ENCODE results near the gene MAP2K7.

Gene MAP2K7

DNA sequence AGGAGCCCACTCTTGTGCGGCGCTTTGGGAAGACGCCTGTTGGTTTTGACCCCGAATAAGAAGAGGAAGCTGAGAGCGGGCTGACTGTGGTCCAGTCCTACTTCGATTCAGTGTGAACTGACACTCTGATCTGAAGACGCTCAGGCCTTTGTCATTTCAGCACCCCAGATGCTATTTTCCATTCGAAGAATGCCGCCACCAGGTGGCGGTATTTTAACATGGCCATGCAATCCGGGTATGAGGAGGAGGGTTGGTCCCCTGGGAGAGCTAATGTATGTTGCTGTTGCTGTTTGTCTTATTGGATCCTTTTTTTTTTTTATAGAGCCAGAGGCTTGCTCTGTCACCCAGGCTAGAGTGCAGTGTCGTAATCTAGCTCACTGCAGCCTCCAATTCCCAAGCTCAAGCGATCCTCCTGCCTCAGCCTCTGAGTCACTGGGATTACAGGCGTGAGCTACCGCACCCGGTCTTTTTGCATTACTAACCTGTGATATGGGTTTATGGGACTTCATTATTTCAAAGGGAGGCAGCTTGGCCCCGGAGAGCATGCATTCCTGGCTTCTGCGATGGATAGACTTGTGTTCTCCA, 40.6 kb downstream of the MAP2K7 start (continued):
- TF ChIP-seq, protein P1, sequence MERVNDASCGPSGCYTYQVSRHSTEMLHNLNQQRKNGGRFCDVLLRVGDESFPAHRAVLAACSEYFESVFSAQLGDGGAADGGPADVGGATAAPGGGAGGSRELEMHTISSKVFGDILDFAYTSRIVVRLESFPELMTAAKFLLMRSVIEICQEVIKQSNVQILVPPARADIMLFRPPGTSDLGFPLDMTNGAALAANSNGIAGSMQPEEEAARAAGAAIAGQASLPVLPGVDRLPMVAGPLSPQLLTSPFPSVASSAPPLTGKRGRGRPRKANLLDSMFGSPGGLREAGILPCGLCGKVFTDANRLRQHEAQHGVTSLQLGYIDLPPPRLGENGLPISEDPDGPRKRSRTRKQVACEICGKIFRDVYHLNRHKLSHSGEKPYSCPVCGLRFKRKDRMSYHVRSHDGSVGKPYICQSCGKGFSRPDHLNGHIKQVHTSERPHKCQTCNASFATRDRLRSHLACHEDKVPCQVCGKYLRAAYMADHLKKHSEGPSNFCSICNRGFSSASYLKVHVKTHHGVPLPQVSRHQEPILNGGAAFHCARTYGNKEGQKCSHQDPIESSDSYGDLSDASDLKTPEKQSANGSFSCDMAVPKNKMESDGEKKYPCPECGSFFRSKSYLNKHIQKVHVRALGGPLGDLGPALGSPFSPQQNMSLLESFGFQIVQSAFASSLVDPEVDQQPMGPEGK (tag by site-specific recombination; IDR thresholded peaks at IDR 0.05), result peak; percentile 50; the same call in 1 of the 2 replicates
- TF ChIP-seq BCL11A (tag by site-specific recombination; IDR thresholded peaks at IDR 0.05; ENCODE audit: low read depth) (peak; percentile 15; the same call in 1 of the 2 replicates), ZNF660 (tag by site-specific recombination; IDR thresholded peaks at IDR 0.05) (no peak; the same call in none of the 2 replicates), REST (tag by site-specific recombination; IDR thresholded peaks at IDR 0.05) (peak; percentile 92), KLF8 (tag by site-specific recombination; IDR thresholded peaks at IDR 0.05) (no peak; the same call in 1 of the 2 replicates), ZNF394 (tag by site-specific recombination; IDR thresholded peaks at IDR 0.05; ENCODE audit: borderline replicate concordance) (0 out of 2 replicates have a peak, but pooled peaks have one; percentile 47), ZSCAN18 (tag by site-specific recombination; IDR thresholded peaks at IDR 0.05) (0 out of 2 replicates have a peak, but pooled peaks have one; percentile 31), ZSCAN30 (tag by site-specific recombination; IDR thresholded peaks at IDR 0.05) (0 out of 2 replicates have a peak, but pooled peaks have one; percentile 23), ZBTB26 (tag by site-specific recombination; optimal IDR thresholded peaks at IDR 0.05) (no peak), PRDM10 (tag by site-specific recombination; IDR thresholded peaks at IDR 0.05) (0 out of 2 replicates have a peak, but pooled peaks have one; percentile 17), ZNF184 (tag by site-specific recombination; IDR thresholded peaks at IDR 0.05) (peak; percentile 51; the same call in 1 of the 2 replicates), TRIM28 (IDR thresholded peaks at IDR 0.05; ENCODE audit: borderline replicate concordance, low read length) (no peak), ZNF76 (tag by site-specific recombination; IDR thresholded peaks at IDR 0.05; ENCODE audit: borderline replicate concordance, low read depth) (no peak), ZNF138 (tag by site-specific recombination; IDR thresholded peaks at IDR 0.05; ENCODE audit: borderline replicate concordance) (no peak), ZNF24 (tag by site-specific recombination; IDR thresholded peaks at IDR 0.05) (0 out of 2 replicates have a peak, but pooled peaks have one; percentile 17), ZNF155 (tag by site-specific recombination; IDR thresholded peaks at IDR 0.05) (no peak), SP7 (tag by site-specific recombination; IDR thresholded peaks at IDR 0.05) (peak; percentile 74; the same call in 1 of the 2 replicates)
- TF ChIP-seq, protein P2, sequence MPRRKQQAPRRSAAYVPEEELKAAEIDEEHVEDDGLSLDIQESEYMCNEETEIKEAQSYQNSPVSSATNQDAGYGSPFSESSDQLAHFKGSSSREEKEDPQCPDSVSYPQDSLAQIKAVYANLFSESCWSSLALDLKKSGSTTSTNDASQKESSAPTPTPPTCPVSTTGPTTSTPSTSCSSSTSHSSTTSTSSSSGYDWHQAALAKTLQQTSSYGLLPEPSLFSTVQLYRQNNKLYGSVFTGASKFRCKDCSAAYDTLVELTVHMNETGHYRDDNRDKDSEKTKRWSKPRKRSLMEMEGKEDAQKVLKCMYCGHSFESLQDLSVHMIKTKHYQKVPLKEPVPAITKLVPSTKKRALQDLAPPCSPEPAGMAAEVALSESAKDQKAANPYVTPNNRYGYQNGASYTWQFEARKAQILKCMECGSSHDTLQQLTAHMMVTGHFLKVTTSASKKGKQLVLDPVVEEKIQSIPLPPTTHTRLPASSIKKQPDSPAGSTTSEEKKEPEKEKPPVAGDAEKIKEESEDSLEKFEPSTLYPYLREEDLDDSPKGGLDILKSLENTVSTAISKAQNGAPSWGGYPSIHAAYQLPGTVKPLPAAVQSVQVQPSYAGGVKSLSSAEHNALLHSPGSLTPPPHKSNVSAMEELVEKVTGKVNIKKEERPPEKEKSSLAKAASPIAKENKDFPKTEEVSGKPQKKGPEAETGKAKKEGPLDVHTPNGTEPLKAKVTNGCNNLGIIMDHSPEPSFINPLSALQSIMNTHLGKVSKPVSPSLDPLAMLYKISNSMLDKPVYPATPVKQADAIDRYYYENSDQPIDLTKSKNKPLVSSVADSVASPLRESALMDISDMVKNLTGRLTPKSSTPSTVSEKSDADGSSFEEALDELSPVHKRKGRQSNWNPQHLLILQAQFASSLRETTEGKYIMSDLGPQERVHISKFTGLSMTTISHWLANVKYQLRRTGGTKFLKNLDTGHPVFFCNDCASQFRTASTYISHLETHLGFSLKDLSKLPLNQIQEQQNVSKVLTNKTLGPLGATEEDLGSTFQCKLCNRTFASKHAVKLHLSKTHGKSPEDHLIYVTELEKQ (tag by site-specific recombination; IDR thresholded peaks at IDR 0.05; ENCODE audit: borderline replicate concordance), result no peak
- TF ChIP-seq, protein P3, sequence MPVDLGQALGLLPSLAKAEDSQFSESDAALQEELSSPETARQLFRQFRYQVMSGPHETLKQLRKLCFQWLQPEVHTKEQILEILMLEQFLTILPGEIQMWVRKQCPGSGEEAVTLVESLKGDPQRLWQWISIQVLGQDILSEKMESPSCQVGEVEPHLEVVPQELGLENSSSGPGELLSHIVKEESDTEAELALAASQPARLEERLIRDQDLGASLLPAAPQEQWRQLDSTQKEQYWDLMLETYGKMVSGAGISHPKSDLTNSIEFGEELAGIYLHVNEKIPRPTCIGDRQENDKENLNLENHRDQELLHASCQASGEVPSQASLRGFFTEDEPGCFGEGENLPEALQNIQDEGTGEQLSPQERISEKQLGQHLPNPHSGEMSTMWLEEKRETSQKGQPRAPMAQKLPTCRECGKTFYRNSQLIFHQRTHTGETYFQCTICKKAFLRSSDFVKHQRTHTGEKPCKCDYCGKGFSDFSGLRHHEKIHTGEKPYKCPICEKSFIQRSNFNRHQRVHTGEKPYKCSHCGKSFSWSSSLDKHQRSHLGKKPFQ (tag by site-specific recombination; IDR thresholded peaks at IDR 0.05), result peak; percentile 97
- TF ChIP-seq, protein P4, sequence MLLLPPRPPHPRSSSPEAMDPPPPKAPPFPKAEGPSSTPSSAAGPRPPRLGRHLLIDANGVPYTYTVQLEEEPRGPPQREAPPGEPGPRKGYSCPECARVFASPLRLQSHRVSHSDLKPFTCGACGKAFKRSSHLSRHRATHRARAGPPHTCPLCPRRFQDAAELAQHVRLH (tag by site-specific recombination; IDR thresholded peaks at IDR 0.05), result peak; percentile 66

Measured in HEK293 (cell line).